Right ventricle myocardium inferior (tissue), 1 donor: ENCODE data around the gene ST6GALNAC6. TPM values are rescaled to one million over a fixed set of nuclear protein-coding genes. Genes with fewer than 3 reads are reported as not detected.

Experiments used
- microRNA-seq: library from miRNA; unstranded; fragments of <30 nt; microRNA quantifications from one replicate; pipeline ENCODE4 v1.2.0, GENCODE V29; 2020
- total RNA-seq: library from RNA; stranded (reverse); fragmentation: NEBNext Ultra II Directional; extraction: Animal tissue kit (Norgen Biotek cat#: 25700); gene quantifications from one replicate; pipeline ENCODE4 v1.2.1, GENCODE V29; 2021
- donor health status: DM: no; HTN: yes; CAD: no; lungs with severe emphysema.

ST6GALNAC6 gene
- total RNA-seq, 1 donor from 2014 or later: 43.3 TPM

Small RNAs within 50 kb of the gene (microRNA-seq; reads per million reads assigned to microRNA genes)
- gene MIR4672: not detected

Other genes starting within 250 kb of the ST6GALNAC6 start
- not detected for gene CFAP157, start 192.6 kb downstream of the ST6GALNAC6 start, total RNA-seq
- gene PTRH1, start 183.9 kb downstream of the ST6GALNAC6 start, total RNA-seq: 14.2 TPM
- 0.30 TPM for gene TTC16, start 183.5 kb downstream of the ST6GALNAC6 start, total RNA-seq
- gene TOR2A, start 164.3 kb downstream of the ST6GALNAC6 start, total RNA-seq: 3.8 TPM
- gene SH2D3C, start 120.9 kb downstream of the ST6GALNAC6 start, total RNA-seq: 21.3 TPM
- gene CDK9, start 113.6 kb downstream of the ST6GALNAC6 start, total RNA-seq: 49.9 TPM
- 30.2 TPM for gene FPGS, start 96.7 kb downstream of the ST6GALNAC6 start, total RNA-seq
- 131 TPM for gene ENG, start 44.9 kb downstream of the ST6GALNAC6 start, total RNA-seq
- 880 TPM for gene AK1, start 21.9 kb downstream of the ST6GALNAC6 start, total RNA-seq
- 21.9 TPM for gene ST6GALNAC4, start 17.4 kb upstream of the ST6GALNAC6 start, total RNA-seq
- not detected for gene PIP5KL1, start 31.2 kb upstream of the ST6GALNAC6 start, total RNA-seq
- gene DPM2, start 38.3 kb upstream of the ST6GALNAC6 start, total RNA-seq: 11.9 TPM
- gene EEIG1, start 81.4 kb upstream of the ST6GALNAC6 start, total RNA-seq: 25.3 TPM
- gene NAIF1, start 167.7 kb upstream of the ST6GALNAC6 start, total RNA-seq: 5.1 TPM
- gene SLC25A25, start 168.6 kb upstream of the ST6GALNAC6 start, total RNA-seq: 5.9 TPM
- 158 TPM for gene PTGES2, start 228.1 kb upstream of the ST6GALNAC6 start, total RNA-seq
- gene LCN2, start 249.8 kb upstream of the ST6GALNAC6 start, total RNA-seq: not detected